H1 (cell line): ENCODE data around the gene SNTG2. TPM values are rescaled to one million over a fixed set of nuclear protein-coding genes. Genes with fewer than 3 reads are reported as not detected.

Experiments used
- BRCA1 ChIP-seq: IDR thresholded peaks from 2 replicates; pipeline ENCODE4 v1.6.1; 2012; ENCODE audit warnings: low read depth, low read length, improper control_type of control experiment
- CBX8 ChIP-seq: fragments of 300-800, 300-1000 bp; sonication (generic); IDR thresholded peaks from 2 replicates; pipeline ENCODE4 v1.7.1; 2016; ENCODE audit warnings: low read depth, low read length, borderline replicate concordance
- CTCF ChIP-seq, 3 experiments: IDR thresholded peaks; 1 replicate in 2 of 3; 2 replicates in 1 of 3; pipeline versions ENCODE4 v1.5.1 to v1.6.1; 2011; ENCODE audit warnings: low read length in 3 of 3, mild to moderate bottlenecking in 3 of 3, inconsistent platforms in 2 of 3, low read depth in 1 of 3, moderate library complexity in 1 of 3; ENCODE audit not compliant: insufficient read depth in 1 of 3; ENCODE audit errors: control extremely low read depth in 1 of 3
- E2F6 ChIP-seq: IDR thresholded peaks from 2 replicates; pipeline ENCODE4 v1.6.1; 2012; ENCODE audit warnings: inconsistent platforms
- KDM5A ChIP-seq: fragments of 200-600 bp; IDR thresholded peaks from 2 replicates; pipeline ENCODE4 v1.7.1; 2012; ENCODE audit warnings: mild to moderate bottlenecking, low read length, inconsistent platforms, mixed read lengths
- RNF2 ChIP-seq: fragments of 200-900, 300-1000 bp; sonication (generic); IDR thresholded peaks from 2 replicates; pipeline ENCODE4 v1.7.1; 2016; ENCODE audit warnings: borderline replicate concordance, low read depth, mild to moderate bottlenecking, antibody characterized with exemption, low read length; ENCODE audit not compliant: poor library complexity, severe bottlenecking; ENCODE audit errors: missing control alignments
- YY1 ChIP-seq: IDR thresholded peaks from 2 replicates; pipeline ENCODE4 v1.6.1; 2011; ENCODE audit warnings: low read depth, mild to moderate bottlenecking, low read length
- polyA plus RNA-seq, 7 experiments: library from polyadenylated mRNA; depleted of rRNA in 3 of 7; stranded (reverse) in 5 of 7; unstranded in 2 of 7; fragments of >200 nt in 5 of 7; fragments of 200-250 nt in 2 of 7; gene quantifications; 1 replicate in 5 of 7; 2 replicates in 1 of 7; 4 replicates in 1 of 7; pipeline versions ENCODE4 v1.2.1 to v1.2.3, GENCODE V29; 2011 to 2013; ENCODE audit warnings: missing spikeins in 2 of 7, mixed read lengths in 2 of 7
- total RNA-seq: library from RNA; stranded (reverse); fragmentation: NEBNext Ultra II Directional; extraction: Animal tissue kit (Norgen Biotek cat#: 25700); gene quantifications from 2 replicates; pipeline ENCODE4 v1.2.1, GENCODE V29; 2021

SNTG2 gene
- total and polyA plus RNA-seq, 2 of the 8 experiments (the other 6 are each of a cell fraction or from before 2014, with no cell fraction given), result 6.6 to 18.1 TPM

GRCh38 chr2:1022178-1022577 is 71.5 kb downstream of the SNTG2 start (continued):
- TF ChIP-seq CTCF (IDR thresholded peaks at IDR 0.05; ENCODE audit: control extremely low read depth in 1 of 3, insufficient read depth in 1 of 3, low read depth in 1 of 3, low read length in 3 of 3) (no peak), BRCA1 (no peak), YY1 (no peak), RNF2 (no peak), KDM5A (no peak), CBX8 (no peak), E2F6 (no peak)
- TF ChIP-seq, all 59 proteins: peak for 0
